Measurements from ENCODE around the gene PLPPR2. TPM values are rescaled to one million over a fixed set of nuclear protein-coding genes. Genes with fewer than 3 reads are reported as not detected.

Gene PLPPR2
- total RNA-seq: 8.1 TPM

GRCh38 chr19:11355160-11356073 is at the start of gene PLPPR2:
PLPPR2 (plus strand) TSS chr19:11355432; CDS start chr19:11357674, 2,242 bp downstream.
- DNase-seq (ENCODE audit: low read depth in 2 of 3, low spot score in 2 of 3): peak; percentile 49 to 93 (median 93)

- DNase-seq (ENCODE audit: low read depth in 2 of 3, low spot score in 2 of 3): peak in 2 of 3 donors; percentile 26 to 32
Measured at GRCh38 chr19:11306337-11306736, 48.9 kb upstream of the PLPPR2 start.

GRCh38 chr19:11320278-11320995 is 34.8 kb upstream of the PLPPR2 start:
- DNase-seq (ENCODE audit: low read depth in 2 of 3, low spot score in 2 of 3): peak in 1 of 3 donors; percentile 55

GRCh38 chr19:11321191-11322126 is 33.8 kb upstream of the PLPPR2 start:
- DNase-seq (ENCODE audit: low read depth in 2 of 3, low spot score in 2 of 3): peak in 1 of 3 donors; percentile 76

GRCh38 chr19:11322269-11323024 is 32.8 kb upstream of the PLPPR2 start:
- peak in 2 of 3 donors; percentile 83 to 93 for DNase-seq (ENCODE audit: low read depth in 2 of 3, low spot score in 2 of 3)

- no peak for DNase-seq (ENCODE audit: low read depth in 2 of 3, low spot score in 2 of 3)
Measured at GRCh38 chr19:11323601-11324078, 31.6 kb upstream of the PLPPR2 start.

- peak in 2 of 3 donors; percentile 93 to 95 for DNase-seq (ENCODE audit: low read depth in 2 of 3, low spot score in 2 of 3)
Measured at GRCh38 chr19:11324079-11324661, 31.1 kb upstream of the PLPPR2 start.

- no peak for DNase-seq (ENCODE audit: low read depth in 2 of 3, low spot score in 2 of 3)
Measured at GRCh38 chr19:11324748-11325389, 30.4 kb upstream of the PLPPR2 start.

GRCh38 chr19:11325544-11325943 is 29.7 kb upstream of the PLPPR2 start:
- no peak for DNase-seq (ENCODE audit: low read depth in 2 of 3, low spot score in 2 of 3)

GRCh38 chr19:11330127-11330526 is 25.1 kb upstream of the PLPPR2 start:
- no peak for DNase-seq (ENCODE audit: low read depth in 2 of 3, low spot score in 2 of 3)

- no peak for DNase-seq (ENCODE audit: low read depth in 2 of 3, low spot score in 2 of 3)
Measured at GRCh38 chr19:11331502-11331901, 23.7 kb upstream of the PLPPR2 start.

- DNase-seq (ENCODE audit: low read depth in 2 of 3, low spot score in 2 of 3): no peak
Measured at GRCh38 chr19:11332822-11333221, 22.4 kb upstream of the PLPPR2 start.

- DNase-seq (ENCODE audit: low read depth in 2 of 3, low spot score in 2 of 3): peak in 1 of 3 donors; percentile 28
Measured at GRCh38 chr19:11333838-11334237, 21.4 kb upstream of the PLPPR2 start.

GRCh38 chr19:11335449-11336146 is 19.6 kb upstream of the PLPPR2 start:
- DNase-seq (ENCODE audit: low read depth in 2 of 3, low spot score in 2 of 3): no peak

GRCh38 chr19:11337080-11337479 is 18.2 kb upstream of the PLPPR2 start:
- DNase-seq (ENCODE audit: low read depth in 2 of 3, low spot score in 2 of 3): peak in 1 of 3 donors; percentile 38

- no peak for DNase-seq (ENCODE audit: low read depth in 2 of 3, low spot score in 2 of 3)
Measured at GRCh38 chr19:11338121-11338520, 17.1 kb upstream of the PLPPR2 start.

GRCh38 chr19:11338569-11339253 is 16.5 kb upstream of the PLPPR2 start:
- no peak for DNase-seq (ENCODE audit: low read depth in 2 of 3, low spot score in 2 of 3)
